Measurements from ENCODE around the gene UTP25. TPM values are rescaled to one million over a fixed set of nuclear protein-coding genes. Genes with fewer than 3 reads are reported as not detected.

UTP25 gene
- total RNA-seq, 1 donor from 2014 or later, result 7.4 TPM

DNA sequence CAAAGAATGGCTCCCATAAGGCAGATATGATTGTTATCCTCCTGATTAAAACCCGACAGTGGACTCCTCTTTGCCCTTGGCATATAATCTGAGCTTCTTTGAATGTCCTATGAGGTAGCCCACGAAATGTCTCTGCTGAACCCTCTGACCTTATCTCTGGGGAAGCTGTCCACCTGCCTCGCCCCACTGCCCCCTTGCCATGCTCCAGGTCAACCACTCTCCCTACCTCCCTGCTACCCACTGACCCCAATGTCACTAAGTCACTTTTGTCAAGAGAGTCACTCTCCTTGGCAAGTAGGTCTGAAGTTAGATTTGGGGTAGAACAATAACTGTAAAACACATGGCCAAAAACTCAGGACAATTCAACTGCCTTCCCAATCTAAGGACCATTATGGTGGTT, 54.5 kb downstream of the UTP25 start:
- Histone ChIP-seq H3K9ac (ENCODE audit: low read length) (no peak overlapping the region), H3K4me3 (ENCODE audit: insufficient read depth, low read depth, low read length) (no peak overlapping the region), H3K36me3 (ENCODE audit: insufficient read depth, low read length) (no peaks in the 10 kb centered on the region), H3K4me1 (ENCODE audit: insufficient read depth, low read length) (peaks cover 53% of the 10 kb centered on the region), H4K20me1 (ENCODE audit: insufficient read depth, low read length) (no peaks in the 10 kb centered on the region), H3K9me3 (ENCODE audit: insufficient read depth, low read depth, low read length) (no peaks in the 10 kb centered on the region), H2AFZ (ENCODE audit: low read depth, low read length) (no peak overlapping the region), H3K79me2 (ENCODE audit: insufficient read depth, low read length) (no peaks in the 10 kb centered on the region), H3K27ac (ENCODE audit: low read depth, low read length) (peak overlapping the region; percentile 97), H3K27me3 (ENCODE audit: insufficient read depth, low read length) (no peaks in the 10 kb centered on the region), H3K4me2 (ENCODE audit: low read length) (no peak overlapping the region)
- H3K4me3 Mint-ChIP-seq (ENCODE audit: unreplicated experiment), result no peak overlapping the region
- peaks cover 3% of the 10 kb centered on the region for H3K9me3 Mint-ChIP-seq (ENCODE audit: unreplicated experiment)
- DNase-seq (ENCODE audit: low read depth) (no peak), FAIRE-seq (no peak)
- H3K27me3 Mint-ChIP-seq (ENCODE audit: low read depth, unreplicated experiment), result no peaks in the 10 kb centered on the region
- no peaks in the 10 kb centered on the region for H3K36me3 Mint-ChIP-seq (ENCODE audit: low read depth, unreplicated experiment)
- H3K4me1 Mint-ChIP-seq (ENCODE audit: low read depth, unreplicated experiment), result peaks cover 38% of the 10 kb centered on the region
- peak overlapping the region; percentile 54 for H3K27ac Mint-ChIP-seq (ENCODE audit: unreplicated experiment)
- TF ChIP-seq EZH2 (IDR thresholded peaks at IDR 0.05; ENCODE audit: insufficient read depth, low read length) (no peak), CTCF (IDR thresholded peaks at IDR 0.05; ENCODE audit: insufficient read depth, low read depth, low read length) (no peak)

DNA sequence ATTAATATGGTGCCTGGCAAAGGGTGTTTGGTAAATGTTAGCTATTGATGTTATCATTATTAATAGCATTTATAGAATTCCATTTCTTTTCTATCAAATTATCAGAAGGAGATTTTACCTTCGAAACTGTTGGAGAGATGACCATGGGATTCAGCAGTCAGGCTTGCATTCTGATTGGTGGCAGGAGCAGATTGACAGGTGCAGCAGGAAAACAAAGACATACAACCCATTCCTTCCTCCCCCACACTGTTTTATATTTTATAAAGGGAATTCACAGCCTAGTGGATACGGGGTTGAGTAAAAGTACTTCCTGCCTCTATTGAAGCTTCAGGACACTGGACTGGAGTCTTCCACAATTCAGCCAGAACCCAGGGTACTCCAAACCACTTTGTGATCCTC, 55.2 kb downstream of the UTP25 start:
- no peak for TF ChIP-seq CTCF (IDR thresholded peaks at IDR 0.05; ENCODE audit: insufficient read depth, low read depth, low read length)
- TF ChIP-seq EZH2 (IDR thresholded peaks at IDR 0.05; ENCODE audit: insufficient read depth, low read length), result no peak
- H3K4me1 ChIP-seq (ENCODE audit: insufficient read depth, low read length), result peaks cover 53% of the 10 kb centered on the region
- no peaks in the 10 kb centered on the region for H3K9me3 ChIP-seq (ENCODE audit: insufficient read depth, low read depth, low read length)
- H3K9me3 Mint-ChIP-seq (ENCODE audit: unreplicated experiment), result peaks cover 3% of the 10 kb centered on the region
- no peaks in the 10 kb centered on the region for H3K36me3 Mint-ChIP-seq (ENCODE audit: low read depth, unreplicated experiment)
- peak overlapping the region; percentile 79 for H3K9ac ChIP-seq (ENCODE audit: low read length)
- H3K4me2 ChIP-seq (ENCODE audit: low read length), result peak overlapping the region; percentile 79
- H4K20me1 ChIP-seq (ENCODE audit: insufficient read depth, low read length), result no peaks in the 10 kb centered on the region
- no peak overlapping the region for H3K4me3 Mint-ChIP-seq (ENCODE audit: unreplicated experiment)
- no peaks in the 10 kb centered on the region for H3K36me3 ChIP-seq (ENCODE audit: insufficient read depth, low read length)
- H3K27me3 Mint-ChIP-seq (ENCODE audit: low read depth, unreplicated experiment), result no peaks in the 10 kb centered on the region
- no peak overlapping the region for H2AFZ ChIP-seq (ENCODE audit: low read depth, low read length)
- H3K27ac Mint-ChIP-seq (ENCODE audit: unreplicated experiment), result peak overlapping the region; percentile 98
- DNase-seq (ENCODE audit: low read depth) (no peak), FAIRE-seq (no peak)
- no peak overlapping the region for H3K4me3 ChIP-seq (ENCODE audit: insufficient read depth, low read depth, low read length)
- peaks cover 38% of the 10 kb centered on the region for H3K4me1 Mint-ChIP-seq (ENCODE audit: low read depth, unreplicated experiment)
- peak overlapping the region; percentile 97 for H3K27ac ChIP-seq (ENCODE audit: low read depth, low read length)
- no peaks in the 10 kb centered on the region for H3K27me3 ChIP-seq (ENCODE audit: insufficient read depth, low read length)
- H3K79me2 ChIP-seq (ENCODE audit: insufficient read depth, low read length), result no peaks in the 10 kb centered on the region

- Mint-ChIP-seq H3K4me3 (ENCODE audit: unreplicated experiment) (peak overlapping the region; percentile 51), H3K9me3 (ENCODE audit: unreplicated experiment) (peaks cover 3% of the 10 kb centered on the region), H3K36me3 (ENCODE audit: low read depth, unreplicated experiment) (no peaks in the 10 kb centered on the region), H3K27ac (ENCODE audit: unreplicated experiment) (peak overlapping the region; percentile 98), H3K4me1 (ENCODE audit: low read depth, unreplicated experiment) (peaks cover 38% of the 10 kb centered on the region), H3K27me3 (ENCODE audit: low read depth, unreplicated experiment) (no peaks in the 10 kb centered on the region)
- Histone ChIP-seq H3K9ac (ENCODE audit: low read length) (peak overlapping the region; percentile 79), H3K4me1 (ENCODE audit: insufficient read depth, low read length) (peaks cover 53% of the 10 kb centered on the region), H4K20me1 (ENCODE audit: insufficient read depth, low read length) (no peaks in the 10 kb centered on the region), H3K36me3 (ENCODE audit: insufficient read depth, low read length) (no peaks in the 10 kb centered on the region), H3K27me3 (ENCODE audit: insufficient read depth, low read length) (no peaks in the 10 kb centered on the region), H3K9me3 (ENCODE audit: insufficient read depth, low read depth, low read length) (no peaks in the 10 kb centered on the region), H3K27ac (ENCODE audit: low read depth, low read length) (peak overlapping the region; percentile 97), H3K79me2 (ENCODE audit: insufficient read depth, low read length) (no peaks in the 10 kb centered on the region), H2AFZ (ENCODE audit: low read depth, low read length) (no peak overlapping the region), H3K4me2 (ENCODE audit: low read length) (peak overlapping the region; percentile 79), H3K4me3 (ENCODE audit: insufficient read depth, low read depth, low read length) (peak overlapping the region; percentile 40)
- peak; percentile 56 for FAIRE-seq
- TF ChIP-seq CTCF (IDR thresholded peaks at IDR 0.05; ENCODE audit: insufficient read depth, low read depth, low read length) (peak; percentile 19), EZH2 (IDR thresholded peaks at IDR 0.05; ENCODE audit: insufficient read depth, low read length) (no peak)
- peak; percentile 96 for DNase-seq (ENCODE audit: low read depth)
Measured at GRCh38 chr1:209883341-209883971, 55.7 kb downstream of the UTP25 start.

All from astrocyte (in vitro differentiated cells and primary cell).